ENCODE results near the gene PCDHGA4. TPM values are rescaled to one million over a fixed set of nuclear protein-coding genes. Genes with fewer than 3 reads are reported as not detected.

PCDHGA4 gene
- total RNA-seq, 6 experiments from 2014 or later = 3.6 to 6.3 (median 5.2) TPM

DNA sequence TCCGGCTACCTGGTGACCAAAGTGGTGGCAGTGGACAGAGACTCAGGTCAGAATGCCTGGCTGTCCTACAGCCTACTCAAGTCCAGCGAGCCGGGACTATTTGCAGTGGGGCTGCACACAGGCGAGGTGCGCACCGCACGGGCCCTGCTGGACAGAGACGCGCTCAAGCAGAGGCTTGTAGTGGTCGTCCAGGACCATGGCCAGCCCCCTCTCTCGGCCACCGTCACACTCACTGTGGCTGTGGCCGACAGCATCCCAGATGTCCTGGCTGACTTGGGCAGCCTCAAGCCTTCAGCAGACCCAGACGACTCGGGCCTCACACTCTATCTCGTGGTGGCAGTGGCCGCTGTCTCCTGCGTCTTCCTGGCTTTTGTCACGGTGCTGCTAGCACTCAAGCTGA lies 2.1 kb downstream of the PCDHGA4 start:
- Mint-ChIP-seq H3K4me1 (ENCODE audit: low read depth) (peaks cover 12% of the 10 kb centered on the region), H3K27me3 (ENCODE audit: insufficient read depth) (peaks cover 4% of the 10 kb centered on the region), H3K36me3 (ENCODE audit: low read depth) (peaks cover 50% of the 10 kb centered on the region), H3K9me3 (peaks cover 59% of the 10 kb centered on the region), H3K4me3 (no peak overlapping the region), H3K27ac (no peak overlapping the region)
- no peak for DNase-seq
- TF ChIP-seq, protein P1, sequence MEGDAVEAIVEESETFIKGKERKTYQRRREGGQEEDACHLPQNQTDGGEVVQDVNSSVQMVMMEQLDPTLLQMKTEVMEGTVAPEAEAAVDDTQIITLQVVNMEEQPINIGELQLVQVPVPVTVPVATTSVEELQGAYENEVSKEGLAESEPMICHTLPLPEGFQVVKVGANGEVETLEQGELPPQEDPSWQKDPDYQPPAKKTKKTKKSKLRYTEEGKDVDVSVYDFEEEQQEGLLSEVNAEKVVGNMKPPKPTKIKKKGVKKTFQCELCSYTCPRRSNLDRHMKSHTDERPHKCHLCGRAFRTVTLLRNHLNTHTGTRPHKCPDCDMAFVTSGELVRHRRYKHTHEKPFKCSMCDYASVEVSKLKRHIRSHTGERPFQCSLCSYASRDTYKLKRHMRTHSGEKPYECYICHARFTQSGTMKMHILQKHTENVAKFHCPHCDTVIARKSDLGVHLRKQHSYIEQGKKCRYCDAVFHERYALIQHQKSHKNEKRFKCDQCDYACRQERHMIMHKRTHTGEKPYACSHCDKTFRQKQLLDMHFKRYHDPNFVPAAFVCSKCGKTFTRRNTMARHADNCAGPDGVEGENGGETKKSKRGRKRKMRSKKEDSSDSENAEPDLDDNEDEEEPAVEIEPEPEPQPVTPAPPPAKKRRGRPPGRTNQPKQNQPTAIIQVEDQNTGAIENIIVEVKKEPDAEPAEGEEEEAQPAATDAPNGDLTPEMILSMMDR (IDR thresholded peaks at IDR 0.05) = no peak

DNA sequence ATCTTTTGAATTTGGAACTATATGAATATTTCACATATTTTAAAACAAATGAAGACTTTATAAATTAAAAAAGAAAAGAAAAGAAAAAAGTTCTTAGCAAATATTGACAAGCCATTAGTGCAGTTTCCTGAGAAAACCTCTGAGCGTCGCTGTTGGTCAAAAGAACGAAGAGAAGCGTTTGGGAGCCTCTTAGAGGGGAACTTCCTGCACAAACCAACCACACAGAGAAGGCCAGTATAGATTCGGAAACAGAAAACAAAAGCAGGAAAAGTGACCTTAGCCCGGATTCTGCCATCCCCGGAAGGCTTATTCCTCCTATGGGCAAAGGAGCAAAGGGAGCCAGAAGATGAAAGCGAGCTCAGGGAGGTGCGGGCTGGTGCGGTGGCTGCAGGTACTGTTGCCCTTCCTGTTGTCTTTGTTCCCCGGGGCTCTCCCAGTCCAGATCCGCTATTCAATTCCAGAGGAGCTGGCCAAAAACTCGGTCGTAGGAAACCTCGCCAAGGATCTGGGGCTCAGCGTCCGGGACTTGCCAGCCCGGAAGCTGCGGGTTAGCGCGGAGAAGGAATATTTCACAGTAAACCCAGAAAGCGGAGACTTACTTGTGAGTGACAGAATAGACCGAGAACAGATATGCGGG lies 5.1 kb downstream of the PCDHGA4 start, which contains the start of gene PCDHGB2:
PCDHGB2 (plus strand) TSS at position 205 of the 637 bp plus-strand sequence; CDS start at position 347, 142 bp downstream.
- Mint-ChIP-seq H3K9me3 (peaks cover 69% of the 10 kb centered on the region), H3K27ac (peak within 1 kb of the TSS; percentile 70; the same call in 1 of the 2 replicates), H3K27me3 (ENCODE audit: insufficient read depth) (peaks cover 2% of the 10 kb centered on the region), H3K4me1 (ENCODE audit: low read depth) (peaks cover 22% of the 10 kb centered on the region), H3K36me3 (ENCODE audit: low read depth) (peaks cover 59% of the 10 kb centered on the region), H3K4me3 (peak within 1 kb of the TSS; percentile 86)
- peak; percentile 41 for DNase-seq
- TF ChIP-seq, protein P1 (IDR thresholded peaks at IDR 0.05) = peak; percentile 76

DNA sequence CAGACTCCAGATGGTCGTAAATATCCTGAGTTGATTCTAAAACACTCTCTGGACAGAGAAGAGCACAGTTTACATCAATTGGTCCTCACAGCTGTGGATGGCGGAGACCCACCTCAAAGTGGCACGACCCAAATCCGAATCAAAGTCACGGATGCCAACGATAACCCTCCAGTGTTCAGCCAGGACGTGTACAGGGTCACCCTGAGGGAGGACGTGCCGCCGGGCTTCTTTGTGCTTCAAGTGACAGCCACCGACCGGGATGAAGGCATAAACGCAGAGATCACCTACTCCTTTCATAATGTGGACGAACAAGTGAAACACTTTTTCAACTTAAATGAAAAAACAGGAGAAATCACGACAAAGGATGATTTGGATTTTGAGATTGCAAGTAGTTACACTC lies 5.9 kb downstream of the PCDHGA4 start:
- no peak for DNase-seq
- Mint-ChIP-seq H3K27me3 (ENCODE audit: insufficient read depth) (peaks cover 2% of the 10 kb centered on the region), H3K27ac (no peak overlapping the region), H3K4me3 (peak overlapping the region; percentile 86; the same call in 1 of the 2 replicates), H3K9me3 (peaks cover 69% of the 10 kb centered on the region), H3K36me3 (ENCODE audit: low read depth) (peaks cover 59% of the 10 kb centered on the region), H3K4me1 (ENCODE audit: low read depth) (peaks cover 22% of the 10 kb centered on the region)
- TF ChIP-seq, protein P1 (IDR thresholded peaks at IDR 0.05) = no peak

DNA sequence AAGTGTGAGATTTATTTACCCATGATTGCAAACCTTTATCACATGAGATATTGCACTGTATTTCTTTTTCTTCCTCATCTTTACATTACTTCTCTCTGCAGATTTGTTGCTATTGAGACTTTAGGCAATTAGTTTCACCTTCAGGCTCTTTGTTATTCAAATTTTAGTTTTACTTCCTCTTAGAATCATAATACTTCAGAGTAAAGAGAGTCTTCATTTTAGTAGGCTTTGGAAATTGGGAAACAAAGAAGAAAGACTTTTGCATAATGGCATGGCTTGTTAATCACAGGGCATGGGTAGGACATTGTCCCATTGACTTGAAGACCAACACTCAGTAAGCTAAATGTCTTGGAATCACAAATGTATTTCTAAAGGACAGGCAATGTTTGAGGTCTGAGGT lies 7.9 kb downstream of the PCDHGA4 start:
- Mint-ChIP-seq H3K4me3 (peak overlapping the region; percentile 42), H3K9me3 (peaks cover 66% of the 10 kb centered on the region), H3K36me3 (ENCODE audit: low read depth) (peaks cover 54% of the 10 kb centered on the region), H3K4me1 (ENCODE audit: low read depth) (peaks cover 22% of the 10 kb centered on the region), H3K27me3 (ENCODE audit: insufficient read depth) (peaks cover 4% of the 10 kb centered on the region), H3K27ac (no peak overlapping the region)
- no peak for DNase-seq
- TF ChIP-seq, protein P1 (IDR thresholded peaks at IDR 0.05) = no peak

DNA sequence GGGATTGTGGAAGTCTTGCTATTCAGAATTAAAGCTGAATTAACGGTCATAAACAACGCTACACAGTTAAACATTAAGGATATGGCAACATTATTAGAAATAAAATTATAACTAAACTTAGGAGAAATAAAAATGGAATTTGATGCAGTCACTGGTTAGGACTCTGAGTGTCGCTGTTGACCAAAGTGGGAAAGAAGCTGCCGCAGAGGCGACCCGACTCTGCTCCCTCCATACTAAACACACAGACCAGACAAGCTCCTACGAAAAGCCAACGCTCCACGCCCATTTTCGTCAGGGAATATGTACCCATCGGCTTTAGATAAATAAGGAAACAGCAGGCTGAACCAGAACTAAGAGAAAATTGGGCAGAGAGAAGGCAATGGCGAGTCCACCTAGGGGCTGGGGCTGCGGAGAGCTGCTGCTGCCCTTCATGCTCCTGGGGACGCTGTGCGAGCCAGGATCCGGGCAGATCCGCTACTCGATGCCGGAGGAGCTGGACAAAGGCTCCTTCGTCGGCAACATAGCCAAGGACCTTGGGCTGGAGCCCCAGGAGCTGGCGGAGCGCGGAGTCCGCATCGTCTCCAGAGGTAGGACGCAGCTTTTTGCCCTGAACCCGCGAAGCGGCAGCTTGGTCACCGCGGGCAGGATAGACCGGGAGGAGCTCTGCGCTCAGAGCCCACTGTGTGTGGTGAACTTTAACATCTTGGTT lies 9.3 kb downstream of the PCDHGA4 start, which contains the start of gene PCDHGA5:
PCDHGA5 (plus strand) TSS at position 211 of the 709 bp plus-strand sequence; CDS start at position 380, 169 bp downstream.
- H3K27me3 Mint-ChIP-seq (ENCODE audit: insufficient read depth) = peaks cover 4% of the 10 kb centered on the region
- no peak within 1 kb of the TSS for H3K27ac Mint-ChIP-seq
- TF ChIP-seq, protein P1 (IDR thresholded peaks at IDR 0.05) = no peak
- H3K4me1 Mint-ChIP-seq (ENCODE audit: low read depth) = peaks cover 22% of the 10 kb centered on the region
- no peak within 1 kb of the TSS; the same call in 1 of the 2 replicates for H3K4me3 Mint-ChIP-seq
- H3K9me3 Mint-ChIP-seq = peaks cover 66% of the 10 kb centered on the region
- peaks cover 54% of the 10 kb centered on the region for H3K36me3 Mint-ChIP-seq (ENCODE audit: low read depth)
- no peak for DNase-seq

All from HFFc6 (cell line).